ENCODE results near the gene PRKCSH. TPM values are rescaled to one million over a fixed set of nuclear protein-coding genes. Genes with fewer than 3 reads are reported as not detected.

PRKCSH gene
- total and polyA plus RNA-seq, 2 experiments from 2014 or later: 85.3 to 130 TPM

DNA sequence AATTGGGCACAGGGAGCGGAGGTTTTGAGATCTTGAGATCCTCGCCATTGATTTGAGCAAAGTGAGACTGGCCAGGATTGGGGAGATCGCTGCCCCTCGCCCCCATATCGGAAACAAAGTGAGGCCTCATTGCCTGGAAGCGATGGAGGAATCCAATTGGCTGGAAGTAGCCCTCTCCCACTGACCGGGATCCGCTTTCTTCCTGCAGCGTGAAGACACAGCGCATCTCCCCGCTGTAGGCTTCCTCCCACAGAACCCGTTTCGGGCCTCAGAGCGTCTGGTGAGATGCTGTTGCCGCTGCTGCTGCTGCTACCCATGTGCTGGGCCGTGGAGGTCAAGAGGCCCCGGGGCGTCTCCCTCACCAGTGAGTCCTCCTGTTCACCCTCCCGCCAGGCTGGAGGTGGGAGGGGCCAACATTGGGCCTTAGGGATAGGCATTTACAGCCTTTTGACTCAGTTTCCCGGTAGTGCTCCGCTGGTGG is 438 bp downstream of the PRKCSH start (continued):
- TF ChIP-seq, protein P1, sequence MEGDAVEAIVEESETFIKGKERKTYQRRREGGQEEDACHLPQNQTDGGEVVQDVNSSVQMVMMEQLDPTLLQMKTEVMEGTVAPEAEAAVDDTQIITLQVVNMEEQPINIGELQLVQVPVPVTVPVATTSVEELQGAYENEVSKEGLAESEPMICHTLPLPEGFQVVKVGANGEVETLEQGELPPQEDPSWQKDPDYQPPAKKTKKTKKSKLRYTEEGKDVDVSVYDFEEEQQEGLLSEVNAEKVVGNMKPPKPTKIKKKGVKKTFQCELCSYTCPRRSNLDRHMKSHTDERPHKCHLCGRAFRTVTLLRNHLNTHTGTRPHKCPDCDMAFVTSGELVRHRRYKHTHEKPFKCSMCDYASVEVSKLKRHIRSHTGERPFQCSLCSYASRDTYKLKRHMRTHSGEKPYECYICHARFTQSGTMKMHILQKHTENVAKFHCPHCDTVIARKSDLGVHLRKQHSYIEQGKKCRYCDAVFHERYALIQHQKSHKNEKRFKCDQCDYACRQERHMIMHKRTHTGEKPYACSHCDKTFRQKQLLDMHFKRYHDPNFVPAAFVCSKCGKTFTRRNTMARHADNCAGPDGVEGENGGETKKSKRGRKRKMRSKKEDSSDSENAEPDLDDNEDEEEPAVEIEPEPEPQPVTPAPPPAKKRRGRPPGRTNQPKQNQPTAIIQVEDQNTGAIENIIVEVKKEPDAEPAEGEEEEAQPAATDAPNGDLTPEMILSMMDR (conservative IDR thresholded peaks at IDR 0.05; ENCODE audit: low read depth in 2 of 2): no peak
- no peak for TF ChIP-seq STAT1 (IDR thresholded peaks at IDR 0.05; ENCODE audit: unreplicated experiment)

DNA sequence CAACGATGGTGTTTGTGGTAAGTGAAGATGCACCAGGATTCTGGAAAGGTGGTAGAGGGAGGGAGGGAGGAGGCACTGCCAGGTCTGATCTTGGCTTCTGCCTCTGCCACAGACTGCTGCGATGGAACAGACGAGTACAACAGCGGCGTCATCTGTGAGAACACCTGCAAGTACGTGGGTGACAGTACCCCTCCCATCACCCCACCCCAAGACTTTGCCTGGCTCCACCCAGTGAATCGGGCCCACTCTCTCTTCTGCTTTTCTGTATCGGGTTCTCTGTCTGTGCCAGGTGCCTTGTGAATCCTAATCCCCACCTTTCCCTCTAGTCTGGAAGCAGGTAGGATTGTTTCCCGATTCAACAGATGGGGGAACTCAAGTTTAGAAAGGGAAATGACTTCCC is 2.5 kb downstream of the PRKCSH start:
- Histone ChIP-seq H3F3A (replicated peaks; ENCODE audit: low read depth) (peaks cover 5% of the 10 kb centered on the region; the same call in 1 of the 2 replicates), H3K27me3 (ENCODE audit: insufficient read depth) (no peaks in the 10 kb centered on the region), H3K9me2 (ENCODE audit: insufficient read depth) (no peaks in the 10 kb centered on the region), H3K4me1 (ENCODE audit: insufficient read depth) (peaks cover 11% of the 10 kb centered on the region; the same call in 1 of the 2 replicates), H3K4me2 (no peak overlapping the region), H3K79me2 (replicated peaks; ENCODE audit: insufficient read depth) (peaks cover 19% of the 10 kb centered on the region), H3K36me3 (ENCODE audit: insufficient read depth) (peaks cover 37% of the 10 kb centered on the region), H2AFZ (no peak overlapping the region), H4K20me1 (replicated peaks; ENCODE audit: insufficient read depth) (peaks cover 3% of the 10 kb centered on the region; the same call in 1 of the 2 replicates), H3K4me3 (no peak overlapping the region), H3K27ac (ENCODE audit: low read depth) (no peak overlapping the region)
- TF ChIP-seq STAT1 (IDR thresholded peaks at IDR 0.05; ENCODE audit: unreplicated experiment) (no peak), CREB1 (CRISPR knock-in tag; IDR thresholded peaks at IDR 0.05; ENCODE audit: low read depth) (no peak), EZH2phosphoT487 (IDR thresholded peaks at IDR 0.05; ENCODE audit: unreplicated experiment) (no peak), JUNB (IDR thresholded peaks at IDR 0.05; ENCODE audit: unreplicated experiment) (no peak), ZNF114 (CRISPR knock-in tag; IDR thresholded peaks at IDR 0.05) (no peak), EZH2 (IDR thresholded peaks at IDR 0.05; ENCODE audit: low read depth, unreplicated experiment) (no peak)
- Mint-ChIP-seq H3K4me3 (peak overlapping the region; percentile 99), H3K9me3 (no peaks in the 10 kb centered on the region; the same call in 2 of the 3 replicates), H3K27me3 (ENCODE audit: insufficient read depth, low read depth, poor library complexity) (peaks cover 15% of the 10 kb centered on the region), H3K4me1 (peaks cover 6% of the 10 kb centered on the region; the same call in 2 of the 3 replicates), H3K36me3 (ENCODE audit: low read depth) (peaks cover 69% of the 10 kb centered on the region), H3K27ac (no peak overlapping the region)
- DNase-seq (ENCODE audit: low spot score) (no peak), ATAC-seq (no peak)

DNA sequence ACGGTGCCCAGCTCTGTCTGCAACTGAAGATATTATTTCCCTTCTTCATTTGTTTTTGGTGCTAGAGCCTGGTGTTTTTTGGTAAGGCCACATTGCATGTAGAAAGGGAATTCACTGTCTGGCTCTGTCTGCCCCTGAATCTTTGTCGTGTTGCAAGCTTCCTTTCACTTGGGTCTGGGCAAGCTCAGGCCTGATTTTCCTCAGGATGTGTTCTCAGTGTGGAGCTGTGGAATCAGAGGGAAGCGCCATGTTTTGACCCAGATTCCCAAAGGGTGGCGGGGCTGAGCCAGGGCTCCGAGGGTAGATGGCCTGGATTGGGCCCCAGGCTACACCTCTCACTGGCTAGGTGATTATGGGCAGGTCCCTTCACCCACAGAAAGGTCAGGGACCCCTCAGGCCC is 8.6 kb downstream of the PRKCSH start:
- DNase-seq (ENCODE audit: low spot score) (no peak), ATAC-seq (no peak)
- Mint-ChIP-seq H3K4me1 (peaks cover 3% of the 10 kb centered on the region; the same call in 2 of the 3 replicates), H3K36me3 (ENCODE audit: low read depth) (peaks cover 60% of the 10 kb centered on the region), H3K4me3 (no peak overlapping the region), H3K9me3 (no peaks in the 10 kb centered on the region; the same call in 2 of the 3 replicates), H3K27ac (peak overlapping the region; percentile 59; the same call in 1 of the 2 replicates), H3K27me3 (ENCODE audit: insufficient read depth, low read depth, poor library complexity) (peaks cover 2% of the 10 kb centered on the region)
- Histone ChIP-seq H3K4me3 (no peak overlapping the region), H3K79me2 (replicated peaks; ENCODE audit: insufficient read depth) (no peaks in the 10 kb centered on the region), H4K20me1 (replicated peaks; ENCODE audit: insufficient read depth) (peaks cover 3% of the 10 kb centered on the region; the same call in 1 of the 2 replicates), H3K27ac (ENCODE audit: low read depth) (no peak overlapping the region), H3K4me2 (no peak overlapping the region), H3F3A (replicated peaks; ENCODE audit: low read depth) (no peaks in the 10 kb centered on the region), H3K36me3 (ENCODE audit: insufficient read depth) (peaks cover 22% of the 10 kb centered on the region), H2AFZ (no peak overlapping the region), H3K9me2 (ENCODE audit: insufficient read depth) (no peaks in the 10 kb centered on the region), H3K27me3 (ENCODE audit: insufficient read depth) (no peaks in the 10 kb centered on the region), H3K4me1 (ENCODE audit: insufficient read depth) (no peaks in the 10 kb centered on the region)
- TF ChIP-seq, protein P2, sequence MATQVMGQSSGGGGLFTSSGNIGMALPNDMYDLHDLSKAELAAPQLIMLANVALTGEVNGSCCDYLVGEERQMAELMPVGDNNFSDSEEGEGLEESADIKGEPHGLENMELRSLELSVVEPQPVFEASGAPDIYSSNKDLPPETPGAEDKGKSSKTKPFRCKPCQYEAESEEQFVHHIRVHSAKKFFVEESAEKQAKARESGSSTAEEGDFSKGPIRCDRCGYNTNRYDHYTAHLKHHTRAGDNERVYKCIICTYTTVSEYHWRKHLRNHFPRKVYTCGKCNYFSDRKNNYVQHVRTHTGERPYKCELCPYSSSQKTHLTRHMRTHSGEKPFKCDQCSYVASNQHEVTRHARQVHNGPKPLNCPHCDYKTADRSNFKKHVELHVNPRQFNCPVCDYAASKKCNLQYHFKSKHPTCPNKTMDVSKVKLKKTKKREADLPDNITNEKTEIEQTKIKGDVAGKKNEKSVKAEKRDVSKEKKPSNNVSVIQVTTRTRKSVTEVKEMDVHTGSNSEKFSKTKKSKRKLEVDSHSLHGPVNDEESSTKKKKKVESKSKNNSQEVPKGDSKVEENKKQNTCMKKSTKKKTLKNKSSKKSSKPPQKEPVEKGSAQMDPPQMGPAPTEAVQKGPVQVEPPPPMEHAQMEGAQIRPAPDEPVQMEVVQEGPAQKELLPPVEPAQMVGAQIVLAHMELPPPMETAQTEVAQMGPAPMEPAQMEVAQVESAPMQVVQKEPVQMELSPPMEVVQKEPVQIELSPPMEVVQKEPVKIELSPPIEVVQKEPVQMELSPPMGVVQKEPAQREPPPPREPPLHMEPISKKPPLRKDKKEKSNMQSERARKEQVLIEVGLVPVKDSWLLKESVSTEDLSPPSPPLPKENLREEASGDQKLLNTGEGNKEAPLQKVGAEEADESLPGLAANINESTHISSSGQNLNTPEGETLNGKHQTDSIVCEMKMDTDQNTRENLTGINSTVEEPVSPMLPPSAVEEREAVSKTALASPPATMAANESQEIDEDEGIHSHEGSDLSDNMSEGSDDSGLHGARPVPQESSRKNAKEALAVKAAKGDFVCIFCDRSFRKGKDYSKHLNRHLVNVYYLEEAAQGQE (IDR thresholded peaks at IDR 0.05; ENCODE audit: unreplicated experiment): no peak
- no peak for TF ChIP-seq JUNB (IDR thresholded peaks at IDR 0.05; ENCODE audit: unreplicated experiment)

Data from GM23338 (cell line).